HepG2 (cell line): ENCODE results near the gene DTNA. TPM values are rescaled to one million over a fixed set of nuclear protein-coding genes. Genes with fewer than 3 reads are reported as not detected.

ENCODE experiments used
- ATAC-seq: fragments of 200-7000 bp; cut with Tn5 transposase; 3 replicates; pipeline ENCODE4 v1.9.1; 2020; ENCODE audit warnings: mild to moderate bottlenecking, moderate library complexity
- Bru-seq: library from RNA; stranded (reverse); fragments of 400-500 nt; gene quantifications from one replicate; lab custom pipeline; 2021; lab: Mats Ljungman, UMichigan
- BruChase-seq, 2 experiments: library from RNA; stranded (reverse); fragments of 400-500 nt; gene quantifications; one replicate each; lab custom pipeline; 2021; lab: Mats Ljungman, UMichigan
- BruUV-seq: library from RNA; stranded (reverse); fragments of 400-500 nt; replicated peaks from 2 replicates; lab custom pipeline; 2021; lab: Mats Ljungman, UMichigan
- CTCF ChIA-PET: fragments of 300-600 bp; formaldehyde crosslinking; extraction: SDS; loops from one replicate; lab custom pipeline; 2021; ENCODE audit warnings: low total read pairs, inconsistent platforms, low intra/inter-chr PET ratio; lab: Yijun Ruan, JAX
- POLR2A ChIA-PET: fragments of 350-600 bp; sonication (Branson Sonifier 250); formaldehyde crosslinking; loops from one replicate; lab custom pipeline; 2020; ENCODE audit warnings: antibody characterized with exemption, inconsistent platforms; lab: Yijun Ruan, JAX
- DNase-seq: peaks from one replicate; pipeline ENCODE4 v3.0.0-alpha.2; 2015; ENCODE audit warnings: low spot score
- FAIRE-seq: peaks from 3 replicates; lab custom pipeline; 2011; peaks lifted over from hg19 to GRCh38; lab: Jason Lieb, UNC
- H2AFZ ChIP-seq: one replicate; pipeline ENCODE4 v1.6.1; 2011; ENCODE audit warnings: low read length, inconsistent platforms
- H3K27ac ChIP-seq: fragments of 300-600 bp; 3 replicates; pipeline ENCODE4 v1.8.0; 2011; ENCODE audit warnings: mixed run types, mild to moderate bottlenecking, mixed read lengths, low read length, inconsistent platforms; ENCODE audit not compliant: insufficient read depth; ENCODE audit errors: extremely low read length
- H3K27me3 ChIP-seq, 2 experiments: fragments of 200-600 bp in 1 of 2; 2 replicates in 1 of 2; 3 replicates in 1 of 2; pipeline versions ENCODE4 v1.6.0 to v1.8.0; 2011; ENCODE audit warnings: low read length in 2 of 2, mild to moderate bottlenecking in 2 of 2, moderate library complexity in 2 of 2, inconsistent platforms in 1 of 2; ENCODE audit not compliant: insufficient read depth in 2 of 2, control insufficient read depth in 1 of 2
- H3K36me3 ChIP-seq, 2 experiments: fragments of 200-600 bp in 1 of 2; replicated peaks in 1 of 2; 2 replicates in 1 of 2; 3 replicates in 1 of 2; pipeline versions ENCODE4 v1.5.1 to v1.8.0; 2011; ENCODE audit warnings: low read length in 2 of 2, inconsistent platforms in 1 of 2; ENCODE audit not compliant: insufficient read depth in 2 of 2, control insufficient read depth in 1 of 2
- H3K4me1 ChIP-seq: 2 replicates; pipeline ENCODE4 v1.5.1; 2012; ENCODE audit warnings: low read length, inconsistent platforms; ENCODE audit not compliant: insufficient read depth
- H3K4me2 ChIP-seq: 2 replicates; pipeline ENCODE4 v1.6.0; 2011; ENCODE audit warnings: low read depth, low read length, inconsistent platforms
- H3K4me3 ChIP-seq, 3 experiments: fragments of 200-600 bp in 1 of 3; sonication (generic), shearing (Covaris generic) in 1 of 3; replicated peaks in 1 of 3; 2 replicates each; pipeline ENCODE4 v1.5.1; 2011 to 2016; ENCODE audit warnings: low read length in 3 of 3, inconsistent platforms in 2 of 3, low read depth in 2 of 3, mild to moderate bottlenecking in 2 of 3, control low read depth in 1 of 3, mixed read lengths in 1 of 3; ENCODE audit not compliant: insufficient read depth in 1 of 3
- H3K79me2 ChIP-seq: one replicate; pipeline ENCODE4 v1.6.1; 2011; ENCODE audit warnings: low read length, inconsistent platforms; ENCODE audit not compliant: insufficient read depth
- H3K9ac ChIP-seq: 2 replicates; pipeline ENCODE4 v1.6.0; 2011; ENCODE audit warnings: mild to moderate bottlenecking, low read depth, low read length, inconsistent platforms; ENCODE audit not compliant: insufficient read depth
- H3K9me3 ChIP-seq: 2 replicates; pipeline ENCODE4 v1.5.1; 2012; ENCODE audit warnings: mild to moderate bottlenecking, low read length
- H4K20me1 ChIP-seq: 2 replicates; pipeline ENCODE4 v1.6.0; 2011; ENCODE audit warnings: inconsistent platforms, mild to moderate bottlenecking, low read length, moderate library complexity; ENCODE audit not compliant: insufficient read depth
- NPAS2 ChIP-seq: sonication (generic); formaldehyde crosslinking; IDR thresholded peaks from 2 replicates; pipeline ENCODE4 v1.8.0; 2022; ENCODE audit warnings: mild to moderate bottlenecking, missing genetic modification reagents, borderline replicate concordance
- ZNF280B ChIP-seq: sonication (generic); formaldehyde crosslinking; IDR thresholded peaks from 2 replicates; pipeline ENCODE4 v1.5.0; 2020; ENCODE audit warnings: missing genetic modification reagents, mild to moderate bottlenecking, borderline replicate concordance
- WGBS: methylation state at CpG from one replicate; pipeline ENCODE4 v1.1.6; 2017; ENCODE audit warnings: low lambda C conversion rate; 5-methylcytosine and 5-hydroxymethylcytosine counted together
- in situ Hi-C: cut with HindIII; loops from 2 replicates; pipeline ENCODE4 v1.10.0; 2017; ENCODE audit warnings: low pct_unique_long_range_greater_than_20kb; ENCODE audit not compliant: extremely low pct_ligation_motif_present
- intact Hi-C: fragments of 100-400 bp; cut with micrococcal nuclease; formaldehyde crosslinking; loops from one replicate; pipeline ENCODE4 v1.10.0; 2022; ENCODE audit not compliant: unreplicated experiment
- long read RNA-seq, 2 experiments: library from RNA in 1 of 2; library from polyadenylated mRNA in 1 of 2; stranded (forward) in 1 of 2; unstranded in 1 of 2; transcript quantifications; one replicate each; pipeline ENCODE4 v2.0.0, GENCODE V29; 2019 to 2022
- polyA minus RNA-seq, 3 experiments: library from RNA; depleted of rRNA, polyadenylated mRNA; stranded (reverse); fragments of >200 nt; gene quantifications; 2 replicates each; pipeline ENCODE4 v1.2.3, GENCODE V29; 2011; ENCODE audit warnings: low replicate concordance in 1 of 3
- polyA plus RNA-seq, 8 experiments: library from polyadenylated mRNA; depleted of rRNA in 3 of 8; stranded (reverse) in 7 of 8; unstranded in 1 of 8; fragments of >200 nt; fragmentation: Illumina TruSeq in 4 of 8; extraction: Trizol in 4 of 8; gene quantifications; 2 replicates each; pipeline versions ENCODE4 v1.2.1 to v1.2.3, GENCODE V29; 2011 to 2016; ENCODE audit warnings: low read depth in 4 of 8, missing spikeins in 1 of 8, mixed read lengths in 1 of 8; ENCODE audit not compliant: insufficient read depth in 1 of 8
- total RNA-seq, 5 experiments: library from RNA; depleted of rRNA; stranded (reverse); fragments of >200 nt; fragmentation: Illumina TruSeq; extraction: Trizol; gene quantifications; 2 replicates each; pipeline ENCODE4 v1.2.3, GENCODE V29; 2016; ENCODE audit warnings: low read depth in 1 of 5
- TF ChIP-seq, protein P1 (sequence below): sonication (generic); formaldehyde crosslinking; IDR thresholded peaks from 2 replicates; pipeline ENCODE4 v1.5.1; 2020; ENCODE audit warnings: missing genetic modification reagents, mild to moderate bottlenecking, borderline replicate concordance
- TF ChIP-seq, protein P2 (sequence below): sonication (generic); formaldehyde crosslinking; IDR thresholded peaks from 2 replicates; pipeline ENCODE4 v1.5.0; 2020; ENCODE audit warnings: mild to moderate bottlenecking, missing genetic modification reagents
- TF ChIP-seq, protein P3 (sequence below): sonication (generic); formaldehyde crosslinking; IDR thresholded peaks from 2 replicates; pipeline ENCODE4 v1.5.1; 2020; ENCODE audit warnings: missing genetic modification reagents, mild to moderate bottlenecking, borderline replicate concordance
- TF ChIP-seq, protein P4 (sequence below): sonication (generic); formaldehyde crosslinking; conservative IDR thresholded peaks from 2 replicates; pipeline ENCODE4 v1.8.0; 2022; ENCODE audit warnings: mild to moderate bottlenecking, moderate library complexity, missing genetic modification reagents

Gene DTNA
- total RNA-seq (2016; rRNA removed; fragmentation: Illumina TruSeq; extraction: Trizol) = 8.5 and 12.1 TPM in 2 replicates
- total RNA-seq (2016; cell fraction: cytosol; rRNA removed; fragmentation: Illumina TruSeq; extraction: Trizol; ENCODE audit: low read depth) = 5.6 and 5.9 TPM in 2 replicates
- total RNA-seq (2016; cell fraction: insoluble cytoplasmic fraction; rRNA removed; fragmentation: Illumina TruSeq; extraction: Trizol) = 7.7 and 11.2 TPM in 2 replicates
- 6.9 TPM in 2 replicates for total RNA-seq (2016; cell fraction: membrane; rRNA removed; fragmentation: Illumina TruSeq; extraction: Trizol)
- 16.8 and 19.4 TPM in 2 replicates for total RNA-seq (2016; cell fraction: nucleus; rRNA removed; fragmentation: Illumina TruSeq; extraction: Trizol)
- 29.0 and 32.7 TPM in 2 replicates for polyA plus RNA-seq (2011; rRNA removed)
- 12.9 and 18.6 TPM in 2 replicates for polyA plus RNA-seq (2011; cell fraction: cytosol; rRNA removed)
- polyA plus RNA-seq (2011; cell fraction: nucleus; rRNA removed) = 57.8 and 94.9 TPM in 2 replicates
- 8.6 and 15.0 TPM in 2 replicates for polyA plus RNA-seq (2012)
- 2.9 and 4.0 TPM in 2 replicates for polyA plus RNA-seq (2016; cell fraction: cytosol; fragmentation: Illumina TruSeq; extraction: Trizol; ENCODE audit: low read depth)
- 10.4 and 11.2 TPM in 2 replicates for polyA plus RNA-seq (2016; cell fraction: insoluble cytoplasmic fraction; fragmentation: Illumina TruSeq; extraction: Trizol; ENCODE audit: low read depth)
- 5.0 and 5.4 TPM in 2 replicates for polyA plus RNA-seq (2016; cell fraction: membrane; fragmentation: Illumina TruSeq; extraction: Trizol; ENCODE audit: low read depth)
- polyA plus RNA-seq (2016; cell fraction: nucleus; fragmentation: Illumina TruSeq; extraction: Trizol; ENCODE audit: insufficient read depth, low read depth) = 9.2 and 13.2 TPM in 2 replicates
- 11.9 and 58.5 TPM in 2 replicates for polyA minus RNA-seq (2011; rRNA and poly(A)+ RNA removed; ENCODE audit: low replicate concordance)
- polyA minus RNA-seq (2011; cell fraction: cytosol; rRNA and poly(A)+ RNA removed) = 9.8 and 12.7 TPM in 2 replicates
- polyA minus RNA-seq (2011; cell fraction: nucleus; rRNA and poly(A)+ RNA removed) = 102 and 146 TPM in 2 replicates
- percentile 81 among the genes with signal in this experiment for Bru-seq, nascent RNA
- BruChase-seq, experiment 1, labeled RNA remaining after a 6-hour chase = percentile 67 among the genes with signal in this experiment
- BruChase-seq, experiment 2, labeled RNA remaining after a 2-hour chase = percentile 79 among the genes with signal in this experiment
- long read RNA-seq, experiment 1, partial matches to known transcripts = 2 of 9 reads
- long read RNA-seq, experiment 1, other reads (novel, unspliced or antisense) = 7 of 9 reads
- long read RNA-seq, experiment 2, partial matches to known transcripts = 0 of 18 reads
- long read RNA-seq, experiment 2, other reads (novel, unspliced or antisense) = 18 of 18 reads

DNA sequence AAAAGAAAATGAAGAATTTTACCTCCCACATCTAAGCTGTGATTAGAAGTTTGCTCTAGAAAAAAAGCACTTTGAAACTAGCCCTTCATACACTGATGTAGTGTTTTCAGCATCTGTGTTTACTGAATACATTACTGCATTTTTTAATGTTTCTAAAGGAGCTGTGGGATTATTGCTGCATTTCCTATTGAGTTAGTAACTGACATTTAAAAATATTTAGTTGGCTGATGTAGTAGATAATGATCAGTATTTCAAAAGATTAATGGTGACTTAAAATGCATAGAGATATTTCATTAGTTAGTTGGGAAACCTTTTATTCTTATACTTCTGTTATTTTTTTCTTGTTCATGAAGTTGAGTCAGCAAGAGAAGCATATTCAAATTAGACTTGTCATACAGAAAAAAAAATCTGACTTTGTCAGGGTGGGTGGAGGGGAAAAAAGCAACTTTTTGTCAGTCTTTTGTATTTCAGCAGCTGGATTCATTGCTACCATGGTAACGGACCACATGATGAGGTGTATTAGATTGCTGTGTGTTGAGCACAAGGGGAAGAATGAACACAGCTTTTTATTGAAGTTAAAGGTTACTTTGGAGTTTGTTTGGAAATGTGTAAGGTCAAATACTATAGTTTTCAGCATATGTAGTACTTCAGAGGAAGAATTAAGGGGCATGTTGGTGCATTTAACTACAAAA, at the start of gene DTNA:
DTNA (plus strand) TSS at position 549 of the 692 bp plus-strand sequence. CDS start 45,679 bp downstream, outside the sequence.
- no peaks in the 10 kb centered on the region for H3K36me3 ChIP-seq
- 94% methylated on average over 1 of the region's 1 CpG for WGBS
- no peak within 1 kb of the TSS for H3K27ac ChIP-seq
- H3K9me3 ChIP-seq = no peaks in the 10 kb centered on the region
- BruUV-seq = no TSS peak
- H3K9ac ChIP-seq = no peak within 1 kb of the TSS
- in situ Hi-C loops = no loop called here
- H4K20me1 ChIP-seq = no peaks in the 10 kb centered on the region
- H3K4me3 ChIP-seq = no peak within 1 kb of the TSS
- ChIA-PET POLR2A (no interaction called here), CTCF (no interaction called here)
- ATAC-seq (no peak), FAIRE-seq (no peak), DNase-seq (no peak)
- no peaks in the 10 kb centered on the region for H3K27me3 ChIP-seq
- H3K4me2 ChIP-seq = no peak within 1 kb of the TSS
- H2AFZ ChIP-seq = no peak within 1 kb of the TSS
- no peaks in the 10 kb centered on the region for H3K79me2 ChIP-seq
- no peaks in the 10 kb centered on the region for H3K4me1 ChIP-seq
- intact Hi-C loops = no loop called here
- TF ChIP-seq ZNF280B (CRISPR knock-in tag) = no peak
- TF ChIP-seq, protein P1, sequence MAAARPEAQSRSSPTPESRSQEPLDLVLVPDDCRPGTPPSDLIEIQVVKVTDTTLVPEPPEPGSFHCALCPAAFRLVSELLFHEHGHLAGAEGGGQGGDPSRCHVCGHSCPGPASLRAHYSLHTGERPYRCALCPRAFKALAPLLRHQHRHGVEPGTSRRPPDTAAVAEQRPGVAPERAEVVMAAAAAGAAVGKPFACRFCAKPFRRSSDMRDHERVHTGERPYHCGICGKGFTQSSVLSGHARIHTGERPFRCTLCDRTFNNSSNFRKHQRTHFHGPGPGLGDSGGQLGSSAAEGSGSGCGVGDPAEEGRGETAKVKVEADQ (CRISPR knock-in tag) = no peak
- TF ChIP-seq, protein P2, sequence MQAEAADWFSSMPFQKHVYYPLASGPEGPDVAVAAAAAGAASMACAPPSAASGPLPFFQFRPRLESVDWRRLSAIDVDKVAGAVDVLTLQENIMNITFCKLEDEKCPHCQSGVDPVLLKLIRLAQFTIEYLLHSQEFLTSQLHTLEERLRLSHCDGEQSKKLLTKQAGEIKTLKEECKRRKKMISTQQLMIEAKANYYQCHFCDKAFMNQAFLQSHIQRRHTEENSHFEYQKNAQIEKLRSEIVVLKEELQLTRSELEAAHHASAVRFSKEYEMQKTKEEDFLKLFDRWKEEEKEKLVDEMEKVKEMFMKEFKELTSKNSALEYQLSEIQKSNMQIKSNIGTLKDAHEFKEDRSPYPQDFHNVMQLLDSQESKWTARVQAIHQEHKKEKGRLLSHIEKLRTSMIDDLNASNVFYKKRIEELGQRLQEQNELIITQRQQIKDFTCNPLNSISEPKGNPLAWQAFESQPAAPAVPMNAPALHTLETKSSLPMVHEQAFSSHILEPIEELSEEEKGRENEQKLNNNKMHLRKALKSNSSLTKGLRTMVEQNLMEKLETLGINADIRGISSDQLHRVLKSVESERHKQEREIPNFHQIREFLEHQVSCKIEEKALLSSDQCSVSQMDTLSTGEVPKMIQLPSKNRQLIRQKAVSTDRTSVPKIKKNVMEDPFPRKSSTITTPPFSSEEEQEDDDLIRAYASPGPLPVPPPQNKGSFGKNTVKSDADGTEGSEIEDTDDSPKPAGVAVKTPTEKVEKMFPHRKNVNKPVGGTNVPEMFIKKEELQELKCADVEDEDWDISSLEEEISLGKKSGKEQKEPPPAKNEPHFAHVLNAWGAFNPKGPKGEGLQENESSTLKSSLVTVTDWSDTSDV = no peak
- TF ChIP-seq, protein P3, sequence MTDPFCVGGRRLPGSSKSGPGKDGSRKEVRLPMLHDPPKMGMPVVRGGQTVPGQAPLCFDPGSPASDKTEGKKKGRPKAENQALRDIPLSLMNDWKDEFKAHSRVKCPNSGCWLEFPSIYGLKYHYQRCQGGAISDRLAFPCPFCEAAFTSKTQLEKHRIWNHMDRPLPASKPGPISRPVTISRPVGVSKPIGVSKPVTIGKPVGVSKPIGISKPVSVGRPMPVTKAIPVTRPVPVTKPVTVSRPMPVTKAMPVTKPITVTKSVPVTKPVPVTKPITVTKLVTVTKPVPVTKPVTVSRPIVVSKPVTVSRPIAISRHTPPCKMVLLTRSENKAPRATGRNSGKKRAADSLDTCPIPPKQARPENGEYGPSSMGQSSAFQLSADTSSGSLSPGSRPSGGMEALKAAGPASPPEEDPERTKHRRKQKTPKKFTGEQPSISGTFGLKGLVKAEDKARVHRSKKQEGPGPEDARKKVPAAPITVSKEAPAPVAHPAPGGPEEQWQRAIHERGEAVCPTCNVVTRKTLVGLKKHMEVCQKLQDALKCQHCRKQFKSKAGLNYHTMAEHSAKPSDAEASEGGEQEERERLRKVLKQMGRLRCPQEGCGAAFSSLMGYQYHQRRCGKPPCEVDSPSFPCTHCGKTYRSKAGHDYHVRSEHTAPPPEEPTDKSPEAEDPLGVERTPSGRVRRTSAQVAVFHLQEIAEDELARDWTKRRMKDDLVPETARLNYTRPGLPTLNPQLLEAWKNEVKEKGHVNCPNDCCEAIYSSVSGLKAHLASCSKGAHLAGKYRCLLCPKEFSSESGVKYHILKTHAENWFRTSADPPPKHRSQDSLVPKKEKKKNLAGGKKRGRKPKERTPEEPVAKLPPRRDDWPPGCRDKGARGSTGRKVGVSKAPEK (CRISPR knock-in tag) = no peak
- TF ChIP-seq, protein P4, sequence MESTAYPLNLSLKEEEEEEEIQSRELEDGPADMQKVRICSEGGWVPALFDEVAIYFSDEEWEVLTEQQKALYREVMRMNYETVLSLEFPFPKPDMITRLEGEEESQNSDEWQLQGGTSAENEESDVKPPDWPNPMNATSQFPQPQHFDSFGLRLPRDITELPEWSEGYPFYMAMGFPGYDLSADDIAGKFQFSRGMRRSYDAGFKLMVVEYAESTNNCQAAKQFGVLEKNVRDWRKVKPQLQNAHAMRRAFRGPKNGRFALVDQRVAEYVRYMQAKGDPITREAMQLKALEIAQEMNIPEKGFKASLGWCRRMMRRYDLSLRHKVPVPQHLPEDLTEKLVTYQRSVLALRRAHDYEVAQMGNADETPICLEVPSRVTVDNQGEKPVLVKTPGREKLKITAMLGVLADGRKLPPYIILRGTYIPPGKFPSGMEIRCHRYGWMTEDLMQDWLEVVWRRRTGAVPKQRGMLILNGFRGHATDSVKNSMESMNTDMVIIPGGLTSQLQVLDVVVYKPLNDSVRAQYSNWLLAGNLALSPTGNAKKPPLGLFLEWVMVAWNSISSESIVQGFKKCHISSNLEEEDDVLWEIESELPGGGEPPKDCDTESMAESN (CRISPR knock-in tag) = no peak
- no peak for TF ChIP-seq NPAS2
